ENCODE measurements around the gene PRKG1. TPM values are rescaled to one million over a fixed set of nuclear protein-coding genes. Genes with fewer than 3 reads are reported as not detected.

The PRKG1 gene
- total RNA-seq, 1 experiment from 2014 or later = 7.4 TPM

- ChIA-PET CTCF (no interaction called here), POLR2A (ENCODE audit: unreplicated experiment) (no interaction called here)
- intact Hi-C loops (cut with micrococcal nuclease) = loop anchor here (5.0 kb wide), 1 partner anchor 128 kb away; no protein-coding TSS in a partner anchor
- DNase-seq (no peak), ATAC-seq (no peak)
- H2AFZ ChIP-seq (ENCODE audit: low read length) = no peak overlapping the region
- H3K9me3 ChIP-seq (ENCODE audit: low read length) = no peaks in the 10 kb centered on the region
- no peaks in the 10 kb centered on the region for H3F3A ChIP-seq (ENCODE audit: low read length, unreplicated experiment)
- H3K4me2 ChIP-seq (ENCODE audit: low read length) = no peak overlapping the region
- H3K4me1 ChIP-seq (ENCODE audit: insufficient read depth, low read length) = peaks cover 9% of the 10 kb centered on the region; the same call in 1 of the 2 replicates
- H3K79me2 ChIP-seq (ENCODE audit: low read length) = no peaks in the 10 kb centered on the region
- no peak overlapping the region for H3K27ac ChIP-seq (ENCODE audit: low read length)
- no peaks in the 10 kb centered on the region for H3K9me2 ChIP-seq (replicated peaks; ENCODE audit: low read length)
- no TSS peak for BruUV-seq (replicated peaks)
- no peaks in the 10 kb centered on the region for H3K27me3 ChIP-seq (ENCODE audit: low read length)
- no peak overlapping the region for H3K4me3 ChIP-seq (ENCODE audit: low read length)
- no peaks in the 10 kb centered on the region for H3K36me3 ChIP-seq (ENCODE audit: low read depth, low read length)
- TF ChIP-seq, protein P1, sequence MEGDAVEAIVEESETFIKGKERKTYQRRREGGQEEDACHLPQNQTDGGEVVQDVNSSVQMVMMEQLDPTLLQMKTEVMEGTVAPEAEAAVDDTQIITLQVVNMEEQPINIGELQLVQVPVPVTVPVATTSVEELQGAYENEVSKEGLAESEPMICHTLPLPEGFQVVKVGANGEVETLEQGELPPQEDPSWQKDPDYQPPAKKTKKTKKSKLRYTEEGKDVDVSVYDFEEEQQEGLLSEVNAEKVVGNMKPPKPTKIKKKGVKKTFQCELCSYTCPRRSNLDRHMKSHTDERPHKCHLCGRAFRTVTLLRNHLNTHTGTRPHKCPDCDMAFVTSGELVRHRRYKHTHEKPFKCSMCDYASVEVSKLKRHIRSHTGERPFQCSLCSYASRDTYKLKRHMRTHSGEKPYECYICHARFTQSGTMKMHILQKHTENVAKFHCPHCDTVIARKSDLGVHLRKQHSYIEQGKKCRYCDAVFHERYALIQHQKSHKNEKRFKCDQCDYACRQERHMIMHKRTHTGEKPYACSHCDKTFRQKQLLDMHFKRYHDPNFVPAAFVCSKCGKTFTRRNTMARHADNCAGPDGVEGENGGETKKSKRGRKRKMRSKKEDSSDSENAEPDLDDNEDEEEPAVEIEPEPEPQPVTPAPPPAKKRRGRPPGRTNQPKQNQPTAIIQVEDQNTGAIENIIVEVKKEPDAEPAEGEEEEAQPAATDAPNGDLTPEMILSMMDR (conservative IDR thresholded peaks at IDR 0.05; ENCODE audit: low read depth, low read length) = no peak
- TF ChIP-seq EZH2phosphoT487 (IDR thresholded peaks at IDR 0.05; ENCODE audit: borderline replicate concordance, low read length) (no peak), EZH2 (IDR thresholded peaks at IDR 0.05; ENCODE audit: low read length, unreplicated experiment) (no peak)
- H4K20me1 ChIP-seq (ENCODE audit: low read length) = no peaks in the 10 kb centered on the region
- no peak overlapping the region for H3K9ac ChIP-seq (ENCODE audit: low read length)
Measured at GRCh38 chr10:52185256-52185655, 1111.0 kb downstream of the PRKG1 start.

GRCh38 chr10:52187521-52188258 lies 1113.4 kb downstream of the PRKG1 start:
- Histone ChIP-seq H3K27me3 (ENCODE audit: low read length) (no peaks in the 10 kb centered on the region), H3K9me3 (ENCODE audit: low read length) (no peaks in the 10 kb centered on the region), H3K36me3 (ENCODE audit: low read depth, low read length) (no peaks in the 10 kb centered on the region), H3K79me2 (ENCODE audit: low read length) (no peaks in the 10 kb centered on the region), H3K4me2 (ENCODE audit: low read length) (no peak overlapping the region; the same call in 1 of the 2 replicates), H3K9me2 (replicated peaks; ENCODE audit: low read length) (no peaks in the 10 kb centered on the region), H3K27ac (ENCODE audit: low read length) (no peak overlapping the region), H4K20me1 (ENCODE audit: low read length) (no peaks in the 10 kb centered on the region), H2AFZ (ENCODE audit: low read length) (no peak overlapping the region), H3F3A (ENCODE audit: low read length, unreplicated experiment) (no peaks in the 10 kb centered on the region), H3K4me1 (ENCODE audit: insufficient read depth, low read length) (peaks cover 9% of the 10 kb centered on the region; the same call in 1 of the 2 replicates), H3K9ac (ENCODE audit: low read length) (no peak overlapping the region), H3K4me3 (ENCODE audit: low read length) (no peak overlapping the region)
- TF ChIP-seq EZH2 (IDR thresholded peaks at IDR 0.05; ENCODE audit: low read length, unreplicated experiment) (no peak), EZH2phosphoT487 (IDR thresholded peaks at IDR 0.05; ENCODE audit: borderline replicate concordance, low read length) (no peak)
- TF ChIP-seq, protein P1 (conservative IDR thresholded peaks at IDR 0.05; ENCODE audit: low read depth, low read length) = no peak
- POLR2A ChIA-PET (ENCODE audit: unreplicated experiment) = no interaction called here
- DNase-seq (peak; percentile 48), ATAC-seq (peak; percentile 95)
- CTCF ChIA-PET = no interaction called here
- BruUV-seq (replicated peaks) = no TSS peak
- intact Hi-C loops (cut with micrococcal nuclease) = loop anchor here (5.0 kb wide), 1 partner anchor 130 kb away; no protein-coding TSS in a partner anchor

- no peaks in the 10 kb centered on the region for H4K20me1 ChIP-seq (ENCODE audit: low read length)
- peaks cover 4% of the 10 kb centered on the region; the same call in 1 of the 2 replicates for H3K27me3 ChIP-seq (ENCODE audit: low read length)
- BruUV-seq (replicated peaks) = no TSS peak
- H3K4me3 ChIP-seq (ENCODE audit: low read length) = no peak overlapping the region
- no peaks in the 10 kb centered on the region for H3K36me3 ChIP-seq (ENCODE audit: low read depth, low read length)
- TF ChIP-seq EZH2phosphoT487 (IDR thresholded peaks at IDR 0.05; ENCODE audit: borderline replicate concordance, low read length) (no peak), EZH2 (IDR thresholded peaks at IDR 0.05; ENCODE audit: low read length, unreplicated experiment) (no peak)
- TF ChIP-seq, protein P1 (conservative IDR thresholded peaks at IDR 0.05; ENCODE audit: low read depth, low read length) = no peak
- no peak for DNase-seq
- H3K9me3 ChIP-seq (ENCODE audit: low read length) = no peaks in the 10 kb centered on the region
- ChIA-PET POLR2A (ENCODE audit: unreplicated experiment) (interaction anchor here (0.6 kb wide), 1 partner anchor 26 kb away, joined by 7 read pairs; no protein-coding TSS in a partner anchor), CTCF (no interaction called here)
- no peaks in the 10 kb centered on the region for H3K79me2 ChIP-seq (ENCODE audit: low read length)
- H3K27ac ChIP-seq (ENCODE audit: low read length) = no peak overlapping the region
- no peak overlapping the region for H3K9ac ChIP-seq (ENCODE audit: low read length)
- no peaks in the 10 kb centered on the region for H3F3A ChIP-seq (ENCODE audit: low read length, unreplicated experiment)
- intact Hi-C loops (cut with micrococcal nuclease) = no loop called here
- H2AFZ ChIP-seq (ENCODE audit: low read length) = no peak overlapping the region
- peaks cover 9% of the 10 kb centered on the region; the same call in 1 of the 2 replicates for H3K4me1 ChIP-seq (ENCODE audit: insufficient read depth, low read length)
- no peak overlapping the region for H3K4me2 ChIP-seq (ENCODE audit: low read length)
- no peaks in the 10 kb centered on the region for H3K9me2 ChIP-seq (replicated peaks; ENCODE audit: low read length)
- no peak for ATAC-seq
Measured at GRCh38 chr10:52191049-52191448, 1116.8 kb downstream of the PRKG1 start.
